SIG-M5 (cell line): ENCODE data around the gene VAV2.

Experiments used
- DNase-seq: peaks from one replicate; lab custom pipeline; 2025; lab: John Stamatoyannopoulos, UW

VAV2 gene

DNA sequence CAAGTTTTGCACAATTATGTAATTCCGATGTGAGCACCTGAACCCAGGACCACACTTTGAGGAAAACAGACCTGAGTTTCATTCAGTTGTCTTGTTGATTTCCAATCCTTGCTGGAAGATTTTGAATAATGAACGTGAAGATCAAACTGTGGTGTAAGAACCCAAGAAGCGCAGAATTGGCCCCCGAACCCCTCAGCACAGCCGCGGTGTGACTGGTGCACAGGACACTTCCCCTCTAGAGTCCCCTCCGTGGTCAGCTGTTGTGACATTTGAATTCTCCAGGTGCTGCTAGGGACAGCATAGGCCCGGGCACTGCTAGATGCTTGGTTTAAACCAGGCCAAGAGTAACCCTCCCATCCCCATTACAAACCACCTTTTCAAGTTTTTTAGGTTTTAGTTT lies 34.9 kb upstream of the VAV2 start:
- no peak for DNase-seq

DNA sequence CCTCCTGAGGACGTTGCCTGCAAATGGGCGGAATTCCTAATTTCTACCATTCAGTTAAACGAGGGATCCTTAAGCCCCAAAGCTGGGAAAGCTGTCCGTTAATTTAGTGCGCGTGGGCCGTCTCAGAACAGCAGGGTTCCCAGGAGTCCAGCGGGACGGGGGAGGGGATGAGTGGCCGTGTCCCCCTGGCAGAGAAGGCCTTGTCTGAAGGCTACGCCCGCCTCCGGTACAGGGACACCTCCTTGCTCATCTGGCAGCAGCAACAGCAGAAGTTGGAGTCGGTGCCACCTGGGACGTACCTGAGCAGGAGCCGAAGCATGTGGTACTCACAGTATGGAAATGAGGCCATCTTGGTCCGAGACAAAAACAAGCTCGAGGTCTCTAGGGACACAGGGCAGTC lies 34.5 kb upstream of the VAV2 start:
- DNase-seq: no peak

DNA sequence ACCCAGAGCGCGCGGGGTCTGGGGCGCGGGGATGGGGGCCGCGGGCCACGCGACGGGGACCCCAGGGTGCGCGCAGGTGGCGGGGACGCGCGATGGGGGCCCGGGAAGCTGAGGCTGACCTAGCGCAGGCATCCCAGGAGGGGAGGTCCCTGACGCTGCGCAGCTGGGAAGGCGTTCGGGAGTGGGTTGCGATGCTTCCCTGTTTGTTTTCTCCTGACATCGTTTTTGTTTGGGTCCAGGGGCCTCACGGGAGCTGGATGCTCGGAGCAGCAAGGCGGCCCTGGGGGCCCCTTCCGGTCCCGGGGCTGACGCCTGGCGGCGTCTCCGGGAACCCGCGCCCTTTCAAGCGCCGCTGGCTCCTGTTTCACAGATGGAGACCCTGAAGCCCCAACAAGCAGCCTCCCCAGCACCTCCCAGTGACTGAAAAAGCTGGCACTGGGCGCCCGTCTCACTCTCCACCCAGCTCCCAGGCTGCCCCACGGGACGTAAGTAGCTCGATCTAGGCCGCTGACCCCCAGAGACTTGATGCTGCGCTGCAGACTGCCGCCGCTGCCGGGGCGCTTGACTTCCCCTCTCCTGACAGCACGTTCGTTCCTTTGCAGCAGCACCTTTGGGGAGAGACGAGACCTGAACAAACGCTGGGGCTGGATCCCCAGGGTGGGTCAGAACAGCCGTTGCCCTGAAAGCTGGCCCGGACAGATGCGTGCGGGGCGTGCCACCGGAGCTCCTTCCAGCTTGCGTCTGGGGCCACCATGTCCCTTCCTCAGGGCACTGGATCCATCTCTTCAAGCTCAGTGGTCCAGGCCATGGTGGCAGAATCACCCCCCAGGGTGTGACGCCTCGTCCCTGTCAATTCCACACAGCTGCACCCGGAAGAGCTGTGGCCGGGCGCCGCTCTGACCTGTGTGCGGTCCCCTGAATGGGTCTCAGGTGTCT lies 33.8 kb upstream of the VAV2 start:
- no peak for DNase-seq

DNA sequence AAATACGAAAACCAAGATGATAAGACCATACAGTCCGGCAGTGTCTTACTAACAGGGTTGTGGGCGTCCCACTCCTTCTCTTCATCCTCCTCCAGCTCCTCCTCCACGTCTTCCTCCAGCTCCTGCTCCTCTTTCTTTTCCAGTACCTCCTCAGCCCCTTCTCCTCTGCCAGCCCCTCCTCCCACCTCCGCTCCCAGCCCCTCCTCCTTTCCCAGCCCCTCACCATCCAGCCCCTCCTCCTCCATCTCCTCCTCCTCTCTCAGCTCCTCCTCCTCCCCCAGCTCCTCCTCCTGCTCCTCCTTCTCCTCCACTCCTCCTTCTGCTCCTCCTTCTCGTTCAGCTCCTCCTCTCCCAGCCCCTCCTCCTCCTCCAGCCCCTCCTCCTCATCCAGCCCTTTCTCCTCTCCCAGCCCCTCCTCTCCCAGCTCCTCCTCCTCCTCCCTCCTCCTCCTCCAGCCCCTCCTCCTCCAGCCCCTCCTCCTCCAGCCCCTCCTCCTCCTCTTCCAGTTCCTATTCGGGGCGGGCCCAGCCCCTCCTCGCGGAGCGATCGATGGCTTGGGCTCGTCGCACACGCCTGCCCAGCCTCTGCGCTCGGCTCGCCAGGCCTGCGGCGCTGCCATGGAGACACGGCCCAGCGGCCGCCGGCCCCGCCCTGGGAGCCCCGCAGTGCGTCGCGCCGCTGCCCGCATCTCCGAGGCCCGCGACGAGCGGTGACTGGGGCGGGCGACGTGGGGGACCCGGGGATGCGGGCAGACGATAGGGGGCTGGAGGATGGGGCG lies 32.9 kb upstream of the VAV2 start, which contains the start of gene BRD3OS:
Gene BRD3OS (plus strand): TSS at position 654 of the 778 bp plus-strand sequence. CDS start 1,267 bp downstream, outside the sequence.
- peak; percentile 76 for DNase-seq

DNA sequence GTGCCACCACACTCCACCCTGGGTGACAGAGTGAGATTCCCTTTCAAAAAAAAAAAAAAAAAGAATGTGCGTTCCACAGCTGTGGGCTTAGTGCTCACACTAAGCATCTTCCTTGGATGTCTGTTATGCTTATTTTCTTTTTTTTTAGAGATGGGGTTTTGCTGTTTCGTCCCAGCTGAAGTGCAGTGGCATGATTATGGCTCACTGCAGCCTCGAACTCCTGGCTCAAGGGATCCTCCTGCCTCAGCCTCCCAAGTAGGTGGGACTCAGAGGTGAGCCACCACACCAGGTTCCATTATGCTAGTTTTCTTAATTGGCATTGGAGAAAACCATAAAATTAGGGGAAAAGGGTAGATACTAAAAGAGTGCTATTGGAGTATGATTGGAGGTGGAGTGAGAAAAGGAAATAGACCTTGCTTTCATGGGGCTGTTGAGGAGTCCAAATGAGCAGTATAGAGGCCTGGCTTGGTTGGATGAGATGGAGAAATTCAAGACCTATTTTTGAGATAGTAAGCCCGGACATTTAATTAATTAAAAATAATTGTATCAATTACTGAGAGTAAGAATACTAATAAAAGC lies 32.2 kb upstream of the VAV2 start:
- no peak for DNase-seq

DNA sequence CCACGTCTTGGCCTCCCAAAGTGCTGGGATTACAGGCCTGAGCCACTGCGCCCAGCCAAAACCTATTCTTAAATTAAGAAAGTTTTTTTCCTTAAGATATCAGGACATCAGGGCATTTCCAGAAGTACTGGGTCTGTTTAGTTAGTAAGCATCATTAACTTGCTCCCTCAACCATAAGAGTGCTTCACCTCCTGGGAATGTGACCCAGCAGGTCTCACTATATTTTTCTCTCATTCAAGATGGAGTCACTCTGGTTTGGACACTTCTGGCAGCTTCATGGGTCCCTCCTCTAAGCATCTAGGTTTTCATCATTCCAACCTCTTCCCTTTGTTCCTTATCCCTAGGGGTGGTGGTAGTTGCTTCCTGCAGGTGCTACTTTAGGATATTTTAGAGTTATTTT lies 22.8 kb upstream of the VAV2 start:
- no peak for DNase-seq

DNA sequence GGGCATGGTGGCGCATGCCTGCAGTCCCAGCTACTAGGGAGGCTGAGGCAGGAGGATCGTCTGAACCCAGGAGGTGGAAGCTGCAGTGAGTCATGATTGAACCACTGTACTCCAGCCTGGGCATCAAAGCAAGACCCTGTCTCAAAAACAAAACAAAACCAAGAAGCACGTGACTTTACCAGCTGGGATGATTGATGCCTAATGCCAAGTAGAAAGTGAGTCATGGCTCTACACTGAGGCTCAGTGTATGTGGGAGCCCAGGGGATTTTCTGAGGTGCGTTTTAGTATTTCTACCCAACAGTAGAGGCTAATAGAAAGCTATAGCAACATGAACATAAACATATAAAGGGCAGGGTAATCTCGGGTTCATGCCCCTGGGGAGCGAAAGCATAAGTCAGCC lies 19.3 kb upstream of the VAV2 start:
- no peak for DNase-seq

DNA sequence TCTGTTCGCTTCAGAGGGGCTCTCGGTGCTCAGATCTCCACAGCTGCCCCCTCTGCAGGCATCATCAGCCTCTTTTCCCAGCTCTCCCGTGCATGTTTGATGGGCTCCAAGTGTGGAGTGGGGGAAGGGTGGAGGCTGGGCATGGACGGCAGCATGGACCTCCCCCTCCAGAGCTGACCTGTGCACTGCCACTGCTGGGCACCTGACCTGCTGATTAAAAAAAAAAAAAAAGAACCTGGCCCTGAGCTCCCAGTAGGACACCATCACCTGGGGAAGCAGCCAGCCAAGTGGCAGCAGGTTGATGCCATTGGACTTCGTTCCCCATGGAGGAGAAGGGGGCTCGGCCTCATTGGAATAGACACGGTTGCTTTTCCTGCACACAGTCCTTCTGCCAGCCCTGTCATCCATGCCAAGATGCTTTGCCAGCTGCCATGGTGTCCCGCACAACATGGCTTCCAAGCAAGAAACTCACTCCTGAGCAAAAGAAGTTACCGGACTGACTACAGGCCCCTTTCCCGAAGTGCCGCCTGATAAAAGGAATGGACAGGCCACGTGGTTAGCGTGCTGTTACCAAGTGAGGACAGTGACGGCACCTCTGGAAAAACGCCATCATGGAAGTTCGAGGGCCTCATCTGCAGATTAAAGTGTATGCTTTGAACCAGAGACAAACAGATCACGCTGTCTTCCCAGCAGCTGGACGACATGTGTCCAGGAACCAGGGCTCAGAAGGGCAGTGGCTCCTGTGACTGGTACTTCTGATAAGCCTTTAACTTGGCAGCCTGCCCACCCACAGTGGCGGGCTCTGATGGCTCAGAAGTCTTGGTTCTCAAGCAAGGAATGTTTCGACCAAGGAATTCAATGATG lies 18.4 kb upstream of the VAV2 start:
- no peak for DNase-seq

DNA sequence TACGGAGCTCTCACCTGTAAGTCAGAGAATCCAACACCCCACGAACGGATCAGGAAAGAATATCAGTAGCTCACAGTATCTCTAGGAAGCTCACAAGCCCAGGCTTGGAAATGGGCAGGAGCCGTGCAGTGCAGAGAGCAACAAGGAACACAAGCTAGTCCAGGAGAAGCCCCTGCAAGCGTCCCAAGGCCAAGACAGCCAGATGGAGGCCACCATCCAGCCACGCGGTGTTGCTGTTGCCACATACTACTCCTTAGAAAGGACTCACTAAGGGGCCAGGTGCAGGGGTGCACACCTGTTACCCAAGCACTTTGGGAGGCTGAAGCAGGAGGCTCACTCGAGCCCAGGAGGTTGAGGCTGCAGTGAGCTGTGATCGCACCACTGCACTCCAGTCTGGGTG lies 15.4 kb upstream of the VAV2 start:
- DNase-seq: no peak

DNA sequence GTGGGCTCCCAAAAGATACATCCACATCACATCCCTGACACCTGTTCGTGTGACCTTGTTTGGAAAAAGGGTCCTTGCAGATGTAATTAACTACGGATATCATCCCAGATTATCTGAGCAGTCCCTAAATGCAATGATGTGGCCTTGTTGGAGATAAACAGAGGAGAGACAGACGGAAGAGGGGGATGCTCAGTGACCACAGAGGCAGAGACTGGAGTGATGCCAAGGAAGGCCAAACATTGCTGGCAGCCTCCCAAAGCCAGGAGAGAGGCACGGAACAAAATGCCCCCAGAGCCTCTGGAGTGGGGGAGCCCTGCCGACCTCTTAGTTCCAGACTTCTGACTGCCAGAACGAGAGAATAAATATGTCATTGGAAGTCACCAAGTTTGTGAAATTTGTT lies 15.0 kb upstream of the VAV2 start:
- no peak for DNase-seq

DNA sequence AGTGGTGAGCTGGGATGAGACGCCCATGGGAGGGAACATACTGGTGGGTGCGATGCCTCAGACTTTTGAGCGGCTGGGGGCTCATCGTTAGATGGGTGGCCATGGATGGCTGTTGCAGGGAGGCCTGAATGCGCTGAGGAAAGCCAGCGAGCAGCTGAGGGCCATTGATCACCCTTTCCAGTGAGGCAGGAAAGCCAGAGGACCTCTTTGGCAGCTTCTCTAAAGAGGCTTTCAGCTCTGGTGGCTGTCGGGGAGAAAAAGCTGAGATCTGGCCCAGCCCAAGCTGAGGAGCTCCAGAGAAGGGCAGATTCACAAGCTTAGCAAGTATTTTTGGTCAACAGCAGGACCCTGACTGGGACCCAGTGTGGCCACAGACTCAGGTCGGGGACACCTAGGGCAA lies 13.3 kb upstream of the VAV2 start:
- no peak for DNase-seq

DNA sequence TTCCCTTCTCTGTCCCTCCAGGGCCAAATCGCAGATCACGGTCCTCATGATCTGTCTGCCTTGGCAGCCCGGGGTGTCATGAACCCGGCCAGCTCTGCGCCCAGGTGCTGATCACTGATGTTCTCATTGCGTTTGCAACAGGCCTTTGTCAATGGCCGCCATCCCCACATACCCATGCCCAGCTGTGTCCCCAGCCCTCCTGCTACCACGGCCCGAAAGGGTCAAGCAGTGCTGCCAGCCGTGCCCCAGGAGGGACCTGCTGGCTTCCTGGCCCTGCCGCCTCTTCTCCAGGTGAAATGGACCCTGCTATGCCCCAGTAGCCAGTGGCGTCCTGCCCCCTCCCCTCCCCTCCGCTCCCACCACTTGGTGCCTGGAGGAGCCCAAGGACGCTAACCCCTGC lies 12.8 kb upstream of the VAV2 start:
- DNase-seq: no peak

DNA sequence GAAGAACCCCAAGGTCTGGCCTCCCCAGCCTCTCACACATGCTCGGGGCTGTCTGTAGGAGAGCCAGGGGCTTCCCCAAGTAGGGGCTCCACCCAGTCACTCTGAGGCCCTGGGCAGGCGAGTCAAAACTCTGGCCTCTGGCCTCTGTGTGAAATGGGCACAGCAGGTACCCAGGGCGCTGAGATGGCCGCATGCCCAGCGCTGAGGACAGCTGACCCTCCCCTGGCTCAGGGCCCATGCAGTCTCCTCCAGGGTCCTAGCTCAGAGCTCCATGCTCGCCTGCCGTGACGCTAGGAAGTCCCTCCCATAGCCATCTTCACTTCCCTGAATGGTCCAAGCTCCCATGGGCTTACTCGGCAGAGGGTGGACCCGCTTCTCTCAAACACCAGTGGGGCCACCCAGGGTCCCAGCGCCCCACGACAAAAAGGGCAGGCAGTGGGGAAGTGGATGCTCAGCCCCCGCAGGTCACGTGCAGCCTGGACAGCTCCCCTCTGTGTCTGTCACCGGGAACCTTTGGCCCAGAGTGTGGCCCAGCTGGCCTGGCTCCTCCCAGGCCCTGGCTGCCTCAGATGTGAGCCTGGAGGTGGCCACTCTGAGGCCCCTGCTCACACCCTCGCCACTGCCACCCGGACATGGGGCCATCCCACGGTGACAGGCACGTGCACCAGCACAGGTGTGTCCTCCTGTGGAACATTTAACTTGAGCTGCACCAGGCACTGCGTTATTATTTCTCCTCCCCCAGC lies 12.2 kb upstream of the VAV2 start:
- no peak for DNase-seq

DNA sequence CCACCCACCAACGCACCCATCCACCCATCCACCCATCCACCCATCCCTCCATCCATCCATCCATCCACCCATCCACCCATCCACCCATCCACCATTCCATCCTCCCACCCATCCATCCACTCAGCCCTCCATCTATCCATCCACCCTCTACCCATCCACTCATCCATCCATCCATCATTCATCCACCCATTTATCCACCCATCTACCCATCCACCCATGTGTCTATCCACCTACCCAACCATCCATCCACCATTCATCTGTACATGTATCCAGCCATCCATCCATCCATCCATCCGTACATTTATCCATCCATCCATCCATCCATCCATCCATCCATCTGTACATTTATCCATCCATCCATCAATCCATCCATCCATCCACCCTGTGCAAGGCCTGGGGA lies 11.1 kb upstream of the VAV2 start:
- DNase-seq: no peak

DNA sequence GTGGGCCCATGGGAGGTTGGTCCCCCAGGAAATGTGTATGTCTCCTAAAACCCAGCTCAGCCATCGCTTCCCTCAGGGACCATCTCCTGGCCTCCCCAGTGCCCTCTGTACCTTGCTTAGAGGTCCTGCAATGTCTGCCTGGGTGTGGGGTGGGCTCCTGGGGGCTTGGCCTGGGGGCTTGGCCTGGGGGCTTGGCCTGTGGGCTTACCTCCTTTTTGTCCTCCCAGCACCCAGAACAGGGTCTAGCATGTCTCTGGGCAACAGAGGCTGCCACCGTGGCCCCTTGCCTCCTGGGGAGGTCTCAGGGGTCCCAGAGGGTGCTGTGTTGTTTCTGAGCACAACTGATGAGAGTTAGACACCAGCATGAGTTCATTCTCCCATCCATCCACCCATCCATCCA lies 10.7 kb upstream of the VAV2 start:
- no peak for DNase-seq

DNA sequence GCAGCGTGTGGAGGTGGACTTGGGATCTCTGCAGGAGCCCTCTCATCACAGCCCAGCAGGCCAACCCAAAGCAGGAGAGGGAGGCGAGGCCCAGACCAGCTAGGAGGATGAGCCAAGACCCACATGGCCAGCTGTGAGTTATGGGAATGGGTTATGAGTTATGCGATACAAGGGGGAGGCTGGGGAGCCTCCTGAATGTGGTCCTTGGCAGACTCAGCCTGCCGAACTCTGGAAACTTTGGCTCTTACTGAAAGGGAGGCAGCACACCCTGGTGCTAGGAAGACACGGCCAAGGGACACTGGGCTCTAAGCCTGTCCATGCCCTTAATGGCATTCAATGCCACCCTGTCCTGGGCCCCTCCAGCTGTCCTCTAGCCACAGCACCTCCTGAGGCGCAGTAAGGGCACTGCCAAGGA lies 7.7 kb upstream of the VAV2 start:
- DNase-seq: no peak

DNA sequence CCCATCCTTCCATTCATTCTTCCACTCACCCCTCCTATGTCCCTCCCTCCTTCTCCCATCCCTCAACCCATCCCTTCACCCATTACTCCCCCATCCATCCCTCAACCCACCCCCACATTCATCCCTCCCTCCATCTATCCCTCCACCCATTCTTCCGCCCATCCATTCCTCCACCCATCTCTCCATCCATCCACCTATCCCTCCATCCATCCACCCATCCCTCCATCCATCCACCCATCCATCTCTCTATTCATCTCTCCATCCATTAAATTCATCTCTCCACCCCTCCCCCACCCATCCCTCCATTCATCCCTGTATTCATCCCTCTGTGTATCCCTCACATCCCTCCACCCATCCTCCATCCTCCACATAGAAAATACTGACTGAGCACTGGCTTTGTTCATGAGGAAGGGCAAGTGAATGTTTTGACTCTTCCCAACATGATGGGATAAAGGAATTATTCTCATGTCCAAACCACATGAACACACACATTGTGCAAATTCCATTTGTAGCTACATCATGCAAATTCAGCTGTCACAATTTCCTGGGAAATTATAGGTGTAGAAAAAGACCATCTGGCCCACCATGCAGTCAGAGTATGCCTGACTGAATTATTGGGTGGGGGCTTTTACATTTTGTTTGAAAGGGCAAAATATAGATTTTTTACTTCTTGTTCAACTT lies 6.9 kb upstream of the VAV2 start:
- no peak for DNase-seq

DNA sequence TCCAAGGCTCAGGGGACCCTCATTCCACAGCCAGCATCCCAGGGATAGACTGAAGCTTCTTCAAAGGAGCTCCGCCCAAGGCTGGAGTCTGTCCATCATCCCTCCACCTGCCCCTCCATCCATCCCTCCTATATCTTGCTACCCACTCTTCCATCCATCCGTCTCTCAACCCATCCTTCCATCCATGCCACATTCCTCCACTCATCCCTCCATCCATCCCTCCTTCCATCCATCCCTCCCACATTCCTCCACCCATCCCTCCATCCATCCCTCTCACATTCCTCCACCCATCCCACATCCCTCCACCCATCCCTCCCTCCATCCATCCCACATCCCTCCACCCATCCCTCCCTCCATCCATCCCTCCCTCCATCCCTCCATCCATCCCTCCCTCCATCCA lies 5.5 kb upstream of the VAV2 start:
- DNase-seq: no peak

DNA sequence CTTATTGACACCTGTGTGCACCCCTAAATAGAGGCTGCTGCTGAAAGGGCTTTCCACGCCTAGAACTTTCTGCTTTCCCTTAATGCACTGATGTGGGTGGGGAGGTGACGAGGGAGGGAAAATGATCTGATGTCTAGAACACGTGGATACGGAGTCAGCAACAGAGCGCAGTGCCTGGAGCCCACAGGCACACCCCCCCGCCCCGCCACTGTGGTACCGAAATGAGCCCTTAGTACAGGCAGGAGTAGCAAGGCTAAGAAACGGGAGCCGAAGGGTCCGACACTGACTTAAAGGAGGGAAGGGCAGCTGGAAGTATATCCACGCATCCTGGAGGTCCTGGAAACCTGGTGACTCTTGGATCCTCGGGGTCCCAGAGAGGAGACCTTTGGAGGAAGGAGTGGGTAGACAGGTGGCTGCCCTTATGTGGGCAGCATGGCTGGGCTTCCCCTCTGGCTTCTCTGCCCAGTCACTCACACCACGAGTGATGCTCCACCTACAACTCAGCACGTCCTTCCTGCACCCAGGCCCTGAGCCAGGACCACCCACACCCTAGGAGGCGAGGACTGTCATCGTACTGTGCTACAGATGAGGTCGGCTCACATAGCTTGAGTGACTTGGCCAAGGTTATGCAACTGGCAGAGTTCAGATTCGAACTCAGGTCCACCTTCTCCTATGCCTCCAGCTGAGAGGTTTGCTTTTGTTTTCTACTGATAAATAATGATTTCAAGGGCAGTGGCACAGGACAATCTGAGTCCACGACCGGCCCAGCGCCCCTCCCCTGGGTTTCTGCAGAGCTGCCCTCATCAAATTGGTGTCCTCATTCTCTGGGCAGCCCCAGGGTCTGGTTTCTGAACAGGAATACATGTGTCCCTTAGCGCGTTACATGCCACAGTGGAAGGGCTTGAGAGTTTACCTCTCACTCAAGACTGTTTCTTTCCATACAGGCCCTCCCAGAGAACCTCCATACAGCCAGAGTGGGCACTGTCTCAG lies 4.7 kb upstream of the VAV2 start:
- no peak for DNase-seq
